Measurements from ENCODE around the gene KCNT1. TPM values are rescaled to one million over a fixed set of nuclear protein-coding genes. Genes with fewer than 3 reads are reported as not detected.

KCNT1 gene
- total RNA-seq, 1 donor from 2014 or later = 0.14 TPM

GRCh38 chr9:135765416-135765815 lies 63.4 kb downstream of the KCNT1 start:
- no peak overlapping the region for H3K27ac Mint-ChIP-seq (ENCODE audit: unreplicated experiment)
- no peak overlapping the region for H3K4me3 Mint-ChIP-seq
- no peak for DNase-seq (ENCODE audit: low read depth, low spot score)
- no peaks in the 10 kb centered on the region for H3K9me3 Mint-ChIP-seq
- H3K4me1 Mint-ChIP-seq = no peaks in the 10 kb centered on the region
- H3K27me3 Mint-ChIP-seq (ENCODE audit: low read depth) = no peaks in the 10 kb centered on the region
- TF ChIP-seq, protein P1, sequence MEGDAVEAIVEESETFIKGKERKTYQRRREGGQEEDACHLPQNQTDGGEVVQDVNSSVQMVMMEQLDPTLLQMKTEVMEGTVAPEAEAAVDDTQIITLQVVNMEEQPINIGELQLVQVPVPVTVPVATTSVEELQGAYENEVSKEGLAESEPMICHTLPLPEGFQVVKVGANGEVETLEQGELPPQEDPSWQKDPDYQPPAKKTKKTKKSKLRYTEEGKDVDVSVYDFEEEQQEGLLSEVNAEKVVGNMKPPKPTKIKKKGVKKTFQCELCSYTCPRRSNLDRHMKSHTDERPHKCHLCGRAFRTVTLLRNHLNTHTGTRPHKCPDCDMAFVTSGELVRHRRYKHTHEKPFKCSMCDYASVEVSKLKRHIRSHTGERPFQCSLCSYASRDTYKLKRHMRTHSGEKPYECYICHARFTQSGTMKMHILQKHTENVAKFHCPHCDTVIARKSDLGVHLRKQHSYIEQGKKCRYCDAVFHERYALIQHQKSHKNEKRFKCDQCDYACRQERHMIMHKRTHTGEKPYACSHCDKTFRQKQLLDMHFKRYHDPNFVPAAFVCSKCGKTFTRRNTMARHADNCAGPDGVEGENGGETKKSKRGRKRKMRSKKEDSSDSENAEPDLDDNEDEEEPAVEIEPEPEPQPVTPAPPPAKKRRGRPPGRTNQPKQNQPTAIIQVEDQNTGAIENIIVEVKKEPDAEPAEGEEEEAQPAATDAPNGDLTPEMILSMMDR (conservative IDR thresholded peaks at IDR 0.05) = no peak
- H3K36me3 Mint-ChIP-seq (ENCODE audit: low read depth) = no peaks in the 10 kb centered on the region

- Mint-ChIP-seq H3K27ac (ENCODE audit: unreplicated experiment) (no peak overlapping the region), H3K36me3 (ENCODE audit: low read depth) (no peaks in the 10 kb centered on the region), H3K4me1 (no peaks in the 10 kb centered on the region), H3K27me3 (ENCODE audit: low read depth) (no peaks in the 10 kb centered on the region), H3K9me3 (no peaks in the 10 kb centered on the region), H3K4me3 (no peak overlapping the region)
- DNase-seq (ENCODE audit: low read depth, low spot score) = no peak
- TF ChIP-seq, protein P1 (conservative IDR thresholded peaks at IDR 0.05) = no peak
Observed at GRCh38 chr9:135766251-135766650, 64.3 kb downstream of the KCNT1 start.

GRCh38 chr9:135766707-135767106 lies 64.7 kb downstream of the KCNT1 start:
- Mint-ChIP-seq H3K4me3 (no peak overlapping the region), H3K4me1 (no peaks in the 10 kb centered on the region), H3K9me3 (no peaks in the 10 kb centered on the region), H3K27ac (ENCODE audit: unreplicated experiment) (peak overlapping the region; percentile 57), H3K36me3 (ENCODE audit: low read depth) (no peaks in the 10 kb centered on the region), H3K27me3 (ENCODE audit: low read depth) (no peaks in the 10 kb centered on the region)
- TF ChIP-seq, protein P1 (conservative IDR thresholded peaks at IDR 0.05) = no peak
- no peak for DNase-seq (ENCODE audit: low read depth, low spot score)

GRCh38 chr9:135768516-135769218 lies 66.7 kb downstream of the KCNT1 start:
- no peaks in the 10 kb centered on the region for H3K4me1 Mint-ChIP-seq
- H3K36me3 Mint-ChIP-seq (ENCODE audit: low read depth) = no peaks in the 10 kb centered on the region
- H3K4me3 Mint-ChIP-seq = no peak overlapping the region
- no peaks in the 10 kb centered on the region for H3K27me3 Mint-ChIP-seq (ENCODE audit: low read depth)
- TF ChIP-seq, protein P1 (conservative IDR thresholded peaks at IDR 0.05) = no peak
- DNase-seq (ENCODE audit: low read depth, low spot score) = no peak
- no peaks in the 10 kb centered on the region for H3K9me3 Mint-ChIP-seq
- H3K27ac Mint-ChIP-seq (ENCODE audit: unreplicated experiment) = no peak overlapping the region

DNA sequence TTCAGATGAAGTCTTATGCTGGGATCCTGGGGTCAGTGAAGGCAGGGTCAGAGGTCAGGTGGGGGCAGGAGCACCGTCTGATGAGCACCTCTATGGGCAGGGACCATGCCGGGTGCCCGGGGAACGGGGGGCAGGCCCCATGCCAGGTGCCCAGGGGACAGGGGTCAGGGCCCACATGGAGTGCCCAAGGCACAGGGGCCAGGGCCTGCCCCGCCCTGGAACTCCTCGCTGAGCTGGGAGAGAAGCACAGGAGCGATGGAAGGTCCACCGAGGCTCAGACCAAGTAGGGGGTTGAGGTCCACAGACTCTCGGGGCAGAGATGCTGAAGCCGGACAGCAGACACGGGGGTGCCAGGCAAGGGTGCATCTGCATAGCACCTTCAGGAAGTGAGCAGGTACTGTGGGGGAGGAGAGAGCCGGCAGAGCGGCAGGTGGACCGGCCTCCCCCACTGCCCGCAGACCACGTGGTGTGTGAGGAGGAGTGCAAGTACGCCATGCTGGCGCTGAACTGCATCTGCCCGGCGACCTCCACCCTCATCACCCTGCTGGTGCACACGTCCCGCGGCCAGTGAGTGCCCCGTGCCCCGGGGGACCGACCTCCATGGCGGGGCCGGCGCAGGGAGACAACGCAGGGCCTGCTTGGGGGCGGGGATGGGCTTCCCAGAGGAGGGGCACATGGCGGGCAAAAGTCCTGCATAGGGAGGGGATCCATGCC lies 67.7 kb downstream of the KCNT1 start:
- no peak overlapping the region for H3K4me3 Mint-ChIP-seq
- TF ChIP-seq, protein P1 (conservative IDR thresholded peaks at IDR 0.05) = no peak
- no peak overlapping the region for H3K27ac Mint-ChIP-seq (ENCODE audit: unreplicated experiment)
- no peaks in the 10 kb centered on the region for H3K9me3 Mint-ChIP-seq
- H3K36me3 Mint-ChIP-seq (ENCODE audit: low read depth) = no peaks in the 10 kb centered on the region
- no peaks in the 10 kb centered on the region for H3K27me3 Mint-ChIP-seq (ENCODE audit: low read depth)
- no peak for DNase-seq (ENCODE audit: low read depth, low spot score)
- H3K4me1 Mint-ChIP-seq = no peaks in the 10 kb centered on the region
